GM18519 (cell line): ENCODE measurements around the gene SSC5D.
"Not testable (repeated sequence)": the region's sequence is repeated elsewhere in the genome, so short reads cannot be mapped to it uniquely, and the experiment has no call there.

Source experiments
- ATAC-seq: cut with Tn5 transposase; IDR thresholded peaks from one replicate; pipeline ENCODE4 v1.9.1; 2021; ENCODE audit warnings: mild to moderate bottlenecking, moderate library complexity; ENCODE audit not compliant: unreplicated experiment, low FRiP score

The SSC5D gene

GRCh38 chr19:55534280-55534679 lies 46.0 kb downstream of the SSC5D start:
- ATAC-seq: not testable (repeated sequence)

- no peak for ATAC-seq
Measured at GRCh38 chr19:55535173-55535964, 47.1 kb downstream of the SSC5D start.

GRCh38 chr19:55535965-55536350 lies 47.7 kb downstream of the SSC5D start:
- ATAC-seq: no peak

GRCh38 chr19:55536366-55536765 lies 48.1 kb downstream of the SSC5D start:
- no peak for ATAC-seq

GRCh38 chr19:55536951-55537740 lies 48.9 kb downstream of the SSC5D start, which contains the start of gene SBK2:
Gene SBK2, minus strand, starts transcription at chr19:55537133. Its CDS starts 839 bp downstream, at chr19:55536294.
- no peak for ATAC-seq

- ATAC-seq: no peak
Measured at GRCh38 chr19:55537741-55538111, 49.5 kb downstream of the SSC5D start.

GRCh38 chr19:55538132-55538531 lies 49.9 kb downstream of the SSC5D start:
- ATAC-seq: no peak

- ATAC-seq: no peak
Measured at GRCh38 chr19:55539090-55539984, 51.1 kb downstream of the SSC5D start.

- no peak for ATAC-seq
Measured at GRCh38 chr19:55540619-55541018, 52.4 kb downstream of the SSC5D start.

GRCh38 chr19:55541091-55541490 lies 52.9 kb downstream of the SSC5D start:
- ATAC-seq: no peak

GRCh38 chr19:55542292-55542855 lies 54.1 kb downstream of the SSC5D start:
- ATAC-seq: no peak

GRCh38 chr19:55543567-55543966 lies 55.3 kb downstream of the SSC5D start:
- ATAC-seq: no peak

- ATAC-seq: no peak
Measured at GRCh38 chr19:55544014-55544413, 55.8 kb downstream of the SSC5D start.

- ATAC-seq: no peak
Measured at GRCh38 chr19:55544776-55545439, 56.7 kb downstream of the SSC5D start.

- ATAC-seq: no peak
Measured at GRCh38 chr19:55545443-55545842, 57.2 kb downstream of the SSC5D start, which contains the start of gene SBK3. Gene SBK3, minus strand, starts transcription at chr19:55545543. Its CDS starts 0 bp downstream, at chr19:55545543.

GRCh38 chr19:55546011-55546410 lies 57.8 kb downstream of the SSC5D start:
- ATAC-seq: no peak

- ATAC-seq: no peak
Measured at GRCh38 chr19:55546822-55547614, 58.8 kb downstream of the SSC5D start.

GRCh38 chr19:55549500-55550320 lies 61.5 kb downstream of the SSC5D start:
- no peak for ATAC-seq
